MG63 (cell line): ENCODE data around the gene TPPP. TPM values are rescaled to one million over a fixed set of nuclear protein-coding genes. Genes with fewer than 3 reads are reported as not detected.

Source experiments
- DNase-seq: peaks from one replicate; pipeline ENCODE4 v3.0.0-alpha.2; 2020
- H3K27me3 ChIP-seq: fragments of 250-450 bp; sonication (Bioruptor Pico); 2 replicates; pipeline ENCODE4 v1.5.1; 2020; ENCODE audit warnings: mild to moderate bottlenecking, moderate library complexity
- H3K36me3 ChIP-seq: fragments of 250-450 bp; sonication (Bioruptor Pico); 2 replicates; pipeline ENCODE4 v1.5.1; 2020; ENCODE audit warnings: mild to moderate bottlenecking, moderate library complexity
- H3K4me3 ChIP-seq: fragments of 250-450 bp; sonication (Bioruptor Pico); 2 replicates; pipeline ENCODE4 v1.5.1; 2020; ENCODE audit warnings: mild to moderate bottlenecking, moderate library complexity
- H3K9me3 ChIP-seq: fragments of 250-450 bp; sonication (Bioruptor Pico); 2 replicates; pipeline ENCODE4 v1.5.1; 2020; ENCODE audit warnings: mild to moderate bottlenecking, moderate library complexity
- total RNA-seq: library from RNA; depleted of rRNA; stranded (reverse); fragments of >200 nt; shearing (Covaris generic); gene quantifications from 2 replicates; pipeline ENCODE4 v1.2.3, GENCODE V29; 2014; ENCODE audit warnings: low replicate concordance

The TPPP gene
- total RNA-seq, 1 experiment from 2014 or later: not detected

DNA sequence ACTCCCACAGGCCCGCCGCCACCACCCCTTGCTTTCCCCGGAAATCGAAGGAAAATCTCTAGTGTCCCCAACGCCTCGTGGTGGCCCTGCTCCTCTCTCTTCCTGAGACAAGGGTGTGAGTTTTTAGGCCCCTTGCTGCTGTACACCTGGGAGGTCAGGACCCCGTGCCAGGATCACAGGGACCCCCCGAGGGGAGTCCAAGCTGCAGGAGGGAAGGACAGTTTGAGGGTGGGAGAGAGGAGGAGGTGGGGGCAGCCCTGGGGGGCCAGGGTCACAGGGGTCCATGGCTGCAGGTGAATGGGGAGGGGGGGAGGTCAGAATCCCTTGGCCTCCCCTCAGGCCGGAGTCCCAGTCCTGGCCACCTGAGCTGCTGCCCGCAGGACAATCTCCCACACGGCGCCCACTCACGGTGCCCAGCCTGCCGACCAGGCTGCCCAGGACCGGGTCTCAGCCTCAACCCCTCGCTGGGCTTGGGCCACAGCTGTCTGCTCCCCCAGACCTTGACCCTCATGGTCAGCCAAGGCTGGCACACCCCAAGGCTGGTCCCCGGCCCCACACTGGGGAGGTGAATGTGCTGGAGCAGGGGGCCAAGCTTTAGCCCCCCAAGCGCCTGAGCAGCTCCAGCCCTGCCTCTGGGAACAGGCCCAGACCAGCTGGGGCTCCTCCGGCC lies 19.9 kb downstream of the TPPP start:
- no peaks in the 10 kb centered on the region for H3K36me3 ChIP-seq
- no peak for DNase-seq
- no peak overlapping the region for H3K4me3 ChIP-seq
- peaks cover 37% of the 10 kb centered on the region for H3K27me3 ChIP-seq
- no peaks in the 10 kb centered on the region for H3K9me3 ChIP-seq

DNA sequence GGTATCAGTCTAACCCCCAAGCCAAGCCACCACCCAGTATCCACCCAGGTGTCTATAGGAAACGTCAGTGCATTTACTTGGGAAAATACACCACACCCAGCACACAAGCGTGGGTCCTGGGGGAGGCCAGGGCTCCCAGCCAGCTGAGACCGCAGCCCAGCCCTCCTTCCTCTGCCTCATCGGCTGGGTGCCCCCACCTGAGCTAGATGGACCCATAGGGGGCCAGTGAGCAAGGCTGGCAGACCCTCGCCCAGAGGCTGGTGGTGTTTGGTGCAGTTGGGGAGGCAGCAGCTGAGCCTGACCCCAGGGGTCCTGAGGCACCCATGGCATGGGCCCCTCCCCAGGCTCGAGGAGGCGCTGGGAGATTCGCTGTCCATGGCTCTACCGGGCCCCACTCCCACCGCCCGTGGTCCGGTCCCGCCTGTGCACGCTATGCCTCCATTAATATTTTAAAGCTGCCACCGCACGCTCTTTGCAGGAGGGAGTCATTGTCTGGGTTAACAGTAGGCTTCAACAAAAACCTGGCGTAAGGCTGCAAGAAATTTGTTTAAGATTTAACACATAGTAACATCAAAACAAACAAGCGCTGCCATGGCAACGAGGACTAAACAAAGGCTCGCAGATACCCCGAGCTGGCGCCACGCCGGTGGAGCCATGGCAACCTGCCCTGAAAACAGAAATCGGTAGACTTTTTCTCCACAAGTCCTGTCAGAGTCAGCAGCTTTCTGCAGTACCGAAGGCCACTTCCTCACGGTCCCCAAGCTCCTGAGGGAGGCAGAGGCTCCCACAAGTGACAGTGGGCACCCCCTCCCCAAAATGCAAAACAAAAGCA lies 20.6 kb downstream of the TPPP start:
- H3K9me3 ChIP-seq: no peaks in the 10 kb centered on the region
- H3K36me3 ChIP-seq: no peaks in the 10 kb centered on the region
- H3K27me3 ChIP-seq: peaks cover 35% of the 10 kb centered on the region
- H3K4me3 ChIP-seq: no peak overlapping the region
- DNase-seq: peak; percentile 81

DNA sequence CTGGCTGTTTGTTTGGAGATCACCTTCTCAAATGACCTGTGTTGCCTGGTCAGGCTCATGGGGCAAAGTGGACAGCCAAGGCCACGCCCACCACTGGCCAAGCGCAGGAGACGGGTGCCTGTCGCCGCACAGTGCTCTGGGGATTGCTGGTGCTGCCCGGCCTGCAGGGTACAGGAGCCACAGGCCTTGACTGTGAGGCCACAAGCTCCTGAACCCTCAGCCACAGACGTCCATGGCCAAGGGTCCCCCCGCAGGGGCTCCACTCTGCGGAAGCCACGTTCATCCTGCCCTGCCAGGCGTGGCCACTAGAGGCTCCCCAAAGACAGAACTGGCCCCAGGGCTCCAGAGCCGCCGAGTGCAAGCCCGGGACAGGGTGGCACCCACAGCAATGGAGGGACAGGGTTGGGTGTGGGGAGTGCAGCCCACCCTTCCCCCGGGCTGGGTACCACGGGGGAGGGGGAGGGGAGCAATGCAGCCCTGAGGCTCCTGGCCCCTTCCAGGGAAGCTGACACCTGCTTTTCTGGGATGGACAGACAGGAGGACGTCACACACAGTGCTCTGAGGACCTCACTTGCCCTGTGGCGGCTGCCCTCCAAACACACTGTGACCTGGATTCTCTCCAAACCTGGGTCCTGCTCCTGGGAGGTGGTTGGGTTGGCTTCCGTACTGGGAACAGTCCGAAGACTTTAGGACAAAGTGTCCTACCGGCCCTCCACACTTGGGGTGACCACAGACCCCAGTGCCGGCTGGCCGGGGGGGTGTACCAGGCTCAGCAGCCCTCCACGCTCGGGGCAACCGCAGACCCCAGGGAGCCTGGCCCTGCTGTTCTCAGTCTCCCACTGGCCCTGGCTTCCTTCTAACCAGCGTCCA lies 21.5 kb downstream of the TPPP start:
- peak; percentile 57 for DNase-seq
- H3K36me3 ChIP-seq: no peaks in the 10 kb centered on the region; the same call in 1 of the 2 replicates
- no peak overlapping the region for H3K4me3 ChIP-seq
- no peaks in the 10 kb centered on the region for H3K9me3 ChIP-seq
- peaks cover 29% of the 10 kb centered on the region for H3K27me3 ChIP-seq

DNA sequence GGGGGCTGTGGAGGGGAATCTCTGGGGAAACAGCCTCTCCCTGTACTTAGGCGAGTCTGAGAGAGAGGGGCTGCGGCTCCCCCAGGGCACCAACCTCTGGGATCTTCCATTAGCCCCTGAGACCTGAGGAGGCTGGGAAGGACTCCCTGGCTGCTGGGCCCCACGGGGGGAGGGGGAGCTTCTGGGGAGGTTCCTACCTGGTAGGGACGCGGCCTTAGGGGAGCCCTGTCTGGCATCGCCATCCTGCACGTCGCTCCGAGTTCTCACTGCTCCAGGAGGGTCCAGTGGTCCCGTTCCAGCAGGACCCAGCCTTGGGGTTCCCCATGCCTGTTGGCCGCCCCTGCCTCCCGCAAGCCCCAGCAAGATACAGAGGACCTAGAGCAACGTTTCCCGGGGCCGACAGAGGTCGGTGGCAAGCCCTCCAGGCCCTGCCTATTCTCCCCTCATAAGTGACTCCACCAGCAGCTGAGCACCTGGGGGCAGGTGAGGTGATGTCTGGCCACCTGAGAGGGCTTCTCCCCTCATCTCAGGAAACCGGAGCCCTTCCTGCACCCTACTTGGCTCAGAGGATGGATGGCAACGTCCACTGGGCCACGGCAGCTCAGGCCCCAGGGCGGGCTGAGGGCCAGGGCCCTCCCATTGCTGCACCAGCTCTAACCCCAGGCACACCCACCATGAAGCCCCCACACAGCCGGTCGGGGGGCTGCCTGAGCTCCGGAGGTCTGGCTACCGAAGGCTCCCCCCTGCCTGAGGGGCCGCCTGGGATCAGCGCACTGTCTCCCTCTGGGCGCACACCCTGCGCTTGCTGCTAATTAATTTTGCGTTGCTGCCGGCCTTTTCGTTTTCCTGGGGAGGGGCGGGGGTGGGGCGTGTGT lies 22.5 kb downstream of the TPPP start:
- Histone ChIP-seq H3K9me3 (no peaks in the 10 kb centered on the region), H3K36me3 (peaks cover 3% of the 10 kb centered on the region; the same call in 1 of the 2 replicates), H3K4me3 (no peak overlapping the region), H3K27me3 (peaks cover 18% of the 10 kb centered on the region)
- no peak for DNase-seq

DNA sequence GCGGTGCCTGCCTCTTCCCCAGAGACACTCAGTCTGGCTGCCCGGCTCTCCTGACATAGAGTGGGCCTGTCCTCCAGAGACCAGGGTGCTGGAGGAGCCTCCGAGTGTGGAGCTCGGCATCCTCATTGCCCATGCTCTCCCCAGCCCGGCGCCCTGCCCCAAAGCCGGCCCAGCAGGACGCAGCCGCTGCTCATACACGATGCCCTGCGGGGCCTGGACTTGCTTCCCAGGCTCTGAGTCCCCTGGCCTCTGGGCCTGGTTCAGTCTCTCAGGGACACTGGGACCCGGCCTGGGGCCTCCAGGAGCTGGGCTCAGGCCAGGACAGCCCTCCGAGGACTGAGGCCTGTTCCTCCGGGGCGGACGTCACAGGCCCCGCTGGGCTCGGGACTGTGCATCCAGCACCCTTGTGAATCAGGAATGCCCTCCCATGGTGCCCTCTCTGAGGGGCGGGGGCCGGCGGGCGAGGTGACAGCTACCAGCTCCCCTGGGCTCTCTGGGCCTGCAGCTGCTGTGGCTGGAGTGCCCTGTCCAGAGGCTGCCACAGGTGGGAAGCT lies 23.2 kb downstream of the TPPP start:
- H3K4me3 ChIP-seq: no peak overlapping the region
- H3K36me3 ChIP-seq: peaks cover 3% of the 10 kb centered on the region; the same call in 1 of the 2 replicates
- H3K9me3 ChIP-seq: no peaks in the 10 kb centered on the region
- peaks cover 16% of the 10 kb centered on the region for H3K27me3 ChIP-seq
- no peak for DNase-seq

DNA sequence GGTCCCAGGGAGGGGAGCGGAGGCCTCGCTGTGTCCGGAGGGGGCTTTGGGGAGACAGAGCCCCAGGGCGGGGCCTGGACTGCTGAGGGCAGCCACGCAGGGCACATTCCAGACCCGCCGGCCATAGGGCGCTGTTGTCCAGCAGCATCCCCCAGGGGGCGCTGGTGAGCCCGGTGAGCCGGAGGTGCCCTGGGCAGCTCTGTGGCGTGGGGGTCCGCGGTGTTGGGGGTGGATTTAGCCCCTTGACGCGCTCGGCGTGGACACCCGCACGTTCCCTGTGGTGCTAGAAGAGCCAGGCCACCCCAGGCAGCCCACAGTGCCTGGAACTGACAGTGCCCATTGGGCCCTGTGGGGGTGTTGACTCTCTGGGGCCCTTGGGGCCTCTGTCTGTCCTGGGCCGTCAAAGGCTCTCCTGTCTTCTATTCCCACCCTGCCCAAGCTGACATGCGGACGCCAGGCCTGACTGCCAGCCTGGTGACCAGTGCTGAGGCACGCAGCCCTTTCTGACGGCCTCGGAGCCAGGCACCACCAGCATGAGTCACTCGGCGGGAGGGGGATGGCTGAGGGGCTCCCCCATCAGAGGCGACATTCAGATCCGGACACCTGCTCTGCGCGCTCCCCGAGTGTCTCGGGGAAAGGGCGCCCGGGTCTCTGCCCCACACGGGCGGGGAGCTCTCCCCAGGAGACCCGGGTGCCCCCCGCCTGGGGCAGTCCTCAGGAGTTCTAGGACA lies 23.9 kb downstream of the TPPP start:
- Histone ChIP-seq H3K4me3 (no peak overlapping the region), H3K27me3 (peaks cover 13% of the 10 kb centered on the region), H3K36me3 (peaks cover 3% of the 10 kb centered on the region; the same call in 1 of the 2 replicates), H3K9me3 (no peaks in the 10 kb centered on the region)
- no peak for DNase-seq

DNA sequence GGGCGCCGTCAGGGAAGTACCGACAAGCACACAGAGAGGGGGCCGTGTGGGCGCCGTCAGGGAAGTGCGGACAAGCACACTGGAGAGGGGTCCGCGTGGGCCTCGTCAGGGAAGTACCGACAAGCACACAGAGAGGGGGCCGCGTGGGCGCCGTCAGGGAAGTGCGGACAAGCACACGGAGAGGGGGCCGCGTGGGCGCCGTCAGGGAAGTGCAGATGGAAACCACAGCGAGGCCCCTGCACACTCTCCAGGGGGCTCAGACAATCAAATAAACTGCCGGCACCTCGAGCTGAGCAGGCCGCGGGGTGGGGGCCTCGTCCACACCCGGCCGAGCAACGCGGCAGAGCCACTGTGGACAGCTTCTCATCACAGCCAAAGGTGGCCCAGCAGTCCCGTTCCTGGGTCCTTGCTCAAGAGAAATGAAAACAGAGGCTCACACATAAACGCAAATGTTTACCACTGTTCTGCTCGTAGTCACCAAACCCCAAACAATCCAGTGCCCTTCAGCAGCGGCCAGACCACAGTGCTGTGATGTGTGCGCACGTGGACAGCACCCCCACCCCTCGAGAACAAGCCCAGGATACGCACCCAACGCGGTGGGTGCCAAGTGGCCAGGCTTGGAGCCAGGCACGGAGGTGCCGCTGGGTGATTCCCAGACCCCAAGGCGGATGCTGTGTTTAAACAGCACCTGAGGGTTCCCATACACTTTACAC lies 24.7 kb downstream of the TPPP start:
- Histone ChIP-seq H3K9me3 (no peaks in the 10 kb centered on the region), H3K36me3 (peaks cover 3% of the 10 kb centered on the region; the same call in 1 of the 2 replicates), H3K27me3 (peaks cover 5% of the 10 kb centered on the region), H3K4me3 (no peak overlapping the region)
- no peak for DNase-seq

DNA sequence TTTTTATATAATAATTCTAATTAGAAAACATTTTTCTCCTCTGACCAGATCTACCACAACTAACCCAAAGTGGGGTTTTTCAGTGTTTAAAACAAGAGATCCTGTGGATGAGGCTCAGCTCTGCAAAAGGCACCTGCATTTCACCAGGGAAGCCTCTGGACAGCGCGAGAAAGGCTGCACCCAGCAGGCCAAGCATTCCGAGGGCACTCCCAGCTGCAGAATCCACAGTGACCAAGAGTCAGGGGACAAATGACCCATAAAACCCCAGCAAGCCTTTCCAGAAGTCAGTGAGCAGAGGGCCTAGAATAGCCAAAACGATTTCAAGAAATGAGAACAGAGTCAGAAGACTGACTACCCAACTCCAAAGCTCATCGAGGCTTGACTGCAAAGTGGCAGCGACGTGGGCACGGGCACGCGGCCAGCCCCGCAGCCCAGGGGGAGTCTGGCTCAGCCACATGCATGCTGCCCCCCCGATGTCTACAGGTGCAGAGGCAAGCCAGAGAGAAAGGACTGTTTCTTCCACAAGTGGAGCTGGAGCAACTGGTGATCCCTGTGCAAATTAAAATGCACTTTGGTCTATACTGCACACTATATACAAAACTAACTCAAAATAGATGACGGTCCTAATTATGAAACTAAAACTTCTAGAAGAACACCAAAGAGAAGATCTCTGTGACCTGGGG lies 26.2 kb downstream of the TPPP start:
- no peaks in the 10 kb centered on the region for H3K9me3 ChIP-seq
- no peak for DNase-seq
- H3K4me3 ChIP-seq: no peak overlapping the region
- H3K27me3 ChIP-seq: no peaks in the 10 kb centered on the region; the same call in 1 of the 2 replicates
- peaks cover 3% of the 10 kb centered on the region; the same call in 1 of the 2 replicates for H3K36me3 ChIP-seq

DNA sequence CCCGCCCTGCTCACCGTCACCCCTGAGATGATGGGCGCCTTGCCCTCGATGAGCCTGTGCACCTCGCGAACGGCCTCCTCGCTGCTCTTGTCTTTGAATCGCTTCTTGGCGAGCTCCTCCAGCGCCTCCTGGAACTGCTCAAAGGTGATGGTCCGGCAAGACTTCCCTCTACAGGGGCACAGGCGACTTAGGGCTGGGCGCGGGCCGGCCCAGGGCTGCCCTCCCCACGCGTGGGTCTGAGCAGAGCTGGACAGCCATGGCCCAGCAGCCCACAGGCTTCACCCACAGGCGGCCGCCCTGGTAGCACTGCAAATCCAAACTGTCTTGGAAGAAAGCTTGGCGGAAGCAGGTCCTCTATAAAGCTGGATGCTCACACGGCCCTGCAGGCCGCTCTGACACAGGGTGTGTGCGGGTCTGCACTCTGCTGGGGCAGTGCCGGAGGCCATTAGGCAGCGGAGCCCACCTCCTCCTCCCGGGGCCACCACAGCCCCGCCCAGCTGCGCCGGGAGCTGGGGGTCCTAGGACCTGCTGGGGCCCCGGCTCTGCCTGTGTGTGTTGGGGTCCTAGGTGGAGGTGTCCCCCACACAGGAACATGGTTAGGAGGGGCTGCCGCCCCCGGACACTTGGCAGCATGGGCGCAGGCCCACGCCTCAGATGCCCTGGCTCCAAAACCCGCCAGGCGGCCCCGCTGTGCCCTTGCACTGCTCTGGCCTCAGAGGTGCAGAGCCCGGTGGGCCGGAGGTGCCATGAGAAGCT lies 27.0 kb downstream of the TPPP start:
- Histone ChIP-seq H3K9me3 (no peaks in the 10 kb centered on the region), H3K27me3 (no peaks in the 10 kb centered on the region), H3K36me3 (peaks cover 3% of the 10 kb centered on the region), H3K4me3 (no peak overlapping the region)
- DNase-seq: no peak

DNA sequence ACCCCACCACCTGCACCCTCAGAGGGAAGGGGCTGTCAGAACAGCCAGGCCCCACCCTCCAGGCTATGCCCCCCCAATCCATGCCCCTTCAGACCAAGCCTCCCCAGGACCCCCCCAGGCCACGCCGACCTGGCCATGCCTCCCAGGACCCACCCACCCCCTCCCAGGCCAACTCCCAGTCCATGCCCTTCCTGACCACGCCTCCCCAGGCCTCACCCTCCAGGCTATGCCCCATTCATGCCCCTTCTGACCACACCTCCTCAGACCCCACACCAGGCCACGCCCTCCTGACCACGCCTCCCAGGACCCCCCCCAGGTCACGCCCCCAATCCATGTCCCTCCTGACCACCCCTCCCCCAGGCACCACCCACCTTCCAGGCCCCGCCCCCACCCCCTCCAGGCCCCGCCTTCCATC lies 27.6 kb downstream of the TPPP start:
- H3K27me3 ChIP-seq: no peaks in the 10 kb centered on the region
- no peaks in the 10 kb centered on the region for H3K9me3 ChIP-seq
- DNase-seq: no peak
- no peak overlapping the region for H3K4me3 ChIP-seq
- H3K36me3 ChIP-seq: peaks cover 3% of the 10 kb centered on the region

DNA sequence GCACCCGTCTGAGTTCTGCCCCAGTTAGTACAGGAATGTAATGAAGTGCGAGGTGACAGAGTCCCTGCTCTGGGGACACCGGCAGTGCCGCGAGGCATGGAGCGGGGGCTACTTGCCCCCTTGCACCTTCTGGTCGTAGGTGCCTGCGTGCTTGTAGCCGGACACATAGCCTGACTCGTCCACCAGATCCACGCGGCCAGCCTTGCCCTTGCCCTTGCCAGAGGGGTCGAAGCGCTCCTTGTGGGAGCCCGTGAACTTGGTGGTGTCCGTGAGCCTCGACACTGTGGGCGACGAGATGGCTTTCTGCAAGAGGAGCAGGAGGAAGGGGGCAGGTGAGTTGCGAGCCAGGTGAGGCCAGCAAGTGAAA lies 28.2 kb downstream of the TPPP start:
- Histone ChIP-seq H3K4me3 (no peak overlapping the region), H3K9me3 (no peaks in the 10 kb centered on the region), H3K36me3 (peaks cover 7% of the 10 kb centered on the region), H3K27me3 (no peaks in the 10 kb centered on the region)
- DNase-seq: no peak

DNA sequence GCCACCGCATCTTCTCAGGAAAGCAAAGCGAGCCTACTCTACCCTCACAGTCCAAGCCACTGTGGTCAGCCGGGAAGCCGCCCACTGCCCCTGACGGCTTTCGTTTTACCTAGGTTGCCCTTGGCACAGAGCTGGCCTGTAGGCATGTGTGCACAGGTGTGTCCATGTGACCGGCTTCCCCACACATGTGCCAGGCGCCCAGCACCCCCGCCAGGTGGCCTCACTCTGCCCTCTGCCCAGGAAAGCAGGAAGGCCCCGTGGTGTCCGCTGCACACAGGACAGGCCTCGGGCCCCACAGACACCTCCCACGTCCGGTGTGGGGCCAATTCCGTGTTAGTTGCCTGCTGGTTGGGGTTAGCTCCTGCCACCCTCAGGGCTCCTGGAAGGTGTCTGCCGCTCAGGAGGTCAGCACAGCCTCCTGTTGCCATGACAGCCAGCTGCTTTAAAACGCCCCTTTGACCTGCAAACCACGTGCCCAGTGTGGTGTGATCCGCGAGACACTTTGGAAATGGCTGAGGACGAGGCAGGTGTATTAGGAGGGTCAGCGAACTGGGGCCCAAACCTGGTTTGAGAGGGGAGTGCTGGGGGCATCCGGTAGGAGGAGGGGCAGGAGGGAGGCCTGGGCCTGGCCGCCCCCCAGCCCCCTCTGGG lies 28.7 kb downstream of the TPPP start:
- H3K36me3 ChIP-seq: peaks cover 11% of the 10 kb centered on the region
- H3K9me3 ChIP-seq: no peaks in the 10 kb centered on the region
- no peaks in the 10 kb centered on the region for H3K27me3 ChIP-seq
- H3K4me3 ChIP-seq: no peak overlapping the region
- no peak for DNase-seq
